Esophagus squamous epithelium (tissue), 4 donors: ENCODE data around the gene FUT7.

ENCODE experiments used
- POLR2A ChIP-seq, 4 donors: fragments of 450-650 bp; IDR thresholded peaks; one replicate each; pipeline ENCODE4 v1.6.1; 2017; ENCODE audit warnings: antibody characterized with exemption in 4 of 4, mild to moderate bottlenecking in 4 of 4, moderate library complexity in 3 of 4
- TF ChIP-seq, protein P1 (sequence below), 6 experiments: fragments of 450-650 bp in 4 of 6; fragments of 200-600 bp in 2 of 6; sonication (generic) in 2 of 6; IDR thresholded peaks; one replicate each; pipeline ENCODE4 v1.5.1; 2016 to 2019; ENCODE audit warnings: antibody characterized with exemption in 6 of 6, mild to moderate bottlenecking in 4 of 6, moderate library complexity in 4 of 6

DNA sequence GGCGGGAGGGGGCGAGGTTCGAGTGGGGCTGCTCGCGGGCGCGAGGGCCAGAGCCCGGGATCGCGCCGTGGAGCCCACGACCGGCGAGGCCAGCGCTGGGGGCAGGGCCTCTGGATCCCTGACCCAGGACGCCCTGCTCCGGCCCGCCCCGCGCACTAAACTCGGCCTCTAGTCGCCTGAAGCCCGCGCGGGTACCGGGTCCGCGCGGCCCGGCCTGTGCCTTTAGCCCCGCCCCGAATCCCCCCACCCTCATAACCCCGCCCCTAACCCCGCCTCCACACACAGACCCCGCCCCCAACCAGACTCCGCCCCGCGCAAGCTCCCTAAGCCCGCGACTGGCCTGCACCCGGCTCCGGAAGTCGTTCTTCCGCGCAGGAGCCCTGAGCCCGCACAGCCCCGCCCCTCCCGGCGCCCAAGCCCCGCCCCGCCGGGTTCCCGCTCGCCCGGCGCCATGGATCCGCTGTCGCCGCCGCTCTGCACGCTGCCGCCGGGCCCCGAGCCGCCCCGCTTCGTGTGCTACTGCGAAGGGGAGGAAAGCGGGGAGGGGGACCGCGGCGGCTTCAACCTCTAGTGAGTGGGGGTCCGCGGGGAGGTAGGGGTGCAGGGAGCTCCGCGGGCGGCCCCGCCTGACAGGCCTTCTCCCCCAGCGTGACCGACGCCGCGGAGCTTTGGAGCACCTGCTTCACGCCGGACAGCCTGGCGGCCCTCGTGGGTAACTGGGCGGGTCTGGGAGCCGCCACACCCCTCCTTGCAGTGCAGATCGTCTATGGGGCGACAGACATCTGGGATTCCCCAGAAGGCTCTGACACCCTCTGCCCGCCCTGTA is 39.7 kb downstream of the FUT7 start, which contains the start of gene PAXX:
- TF ChIP-seq POLR2A (IDR thresholded peaks at IDR 0.05), result peak in 2 of 4 donors; percentile 9 to 48
- TF ChIP-seq, protein P1, sequence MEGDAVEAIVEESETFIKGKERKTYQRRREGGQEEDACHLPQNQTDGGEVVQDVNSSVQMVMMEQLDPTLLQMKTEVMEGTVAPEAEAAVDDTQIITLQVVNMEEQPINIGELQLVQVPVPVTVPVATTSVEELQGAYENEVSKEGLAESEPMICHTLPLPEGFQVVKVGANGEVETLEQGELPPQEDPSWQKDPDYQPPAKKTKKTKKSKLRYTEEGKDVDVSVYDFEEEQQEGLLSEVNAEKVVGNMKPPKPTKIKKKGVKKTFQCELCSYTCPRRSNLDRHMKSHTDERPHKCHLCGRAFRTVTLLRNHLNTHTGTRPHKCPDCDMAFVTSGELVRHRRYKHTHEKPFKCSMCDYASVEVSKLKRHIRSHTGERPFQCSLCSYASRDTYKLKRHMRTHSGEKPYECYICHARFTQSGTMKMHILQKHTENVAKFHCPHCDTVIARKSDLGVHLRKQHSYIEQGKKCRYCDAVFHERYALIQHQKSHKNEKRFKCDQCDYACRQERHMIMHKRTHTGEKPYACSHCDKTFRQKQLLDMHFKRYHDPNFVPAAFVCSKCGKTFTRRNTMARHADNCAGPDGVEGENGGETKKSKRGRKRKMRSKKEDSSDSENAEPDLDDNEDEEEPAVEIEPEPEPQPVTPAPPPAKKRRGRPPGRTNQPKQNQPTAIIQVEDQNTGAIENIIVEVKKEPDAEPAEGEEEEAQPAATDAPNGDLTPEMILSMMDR (IDR thresholded peaks at IDR 0.05), result peak in 2 of 6 experiments; percentile 7 to 14
